ENCODE results near the gene C9orf78.

Gene C9orf78

GRCh38 chr9:129867136-129868022 is 32.3 kb upstream of the C9orf78 start:
- DNase-seq (ENCODE audit: extremely low spot score) = no peak
- ChIA-PET POLR2A (no interaction called here), CTCF (no interaction called here)
- TF ChIP-seq L3MBTL2 (conservative IDR thresholded peaks at IDR 0.05) (no peak), ELF4 (IDR thresholded peaks at IDR 0.05) (no peak), FOXK2 (IDR thresholded peaks at IDR 0.05) (no peak), ARNT (IDR thresholded peaks at IDR 0.05) (no peak), SP1 (IDR thresholded peaks at IDR 0.05) (no peak), BHLHE40 (IDR thresholded peaks at IDR 0.05; ENCODE audit: borderline replicate concordance) (no peak), LEF1 (IDR thresholded peaks at IDR 0.05; ENCODE audit: borderline replicate concordance) (no peak), HDGF (IDR thresholded peaks at IDR 0.05; ENCODE audit: borderline replicate concordance) (no peak), TARDBP (IDR thresholded peaks at IDR 0.05) (no peak)

- no peak for TF ChIP-seq ARNT (IDR thresholded peaks at IDR 0.05)
- TF ChIP-seq ZNF384 (IDR thresholded peaks at IDR 0.05) = no peak
- TF ChIP-seq FOXA1 (IDR thresholded peaks at IDR 0.05) = no peak
- TF ChIP-seq ELF4 (IDR thresholded peaks at IDR 0.05) = no peak
- no peak for TF ChIP-seq PKNOX1 (IDR thresholded peaks at IDR 0.05)
- TF ChIP-seq L3MBTL2 (conservative IDR thresholded peaks at IDR 0.05) = no peak
- no peak for TF ChIP-seq HDGF (IDR thresholded peaks at IDR 0.05; ENCODE audit: borderline replicate concordance)
- TF ChIP-seq CTBP1 (IDR thresholded peaks at IDR 0.05; ENCODE audit: borderline replicate concordance) = no peak
- TF ChIP-seq TARDBP (IDR thresholded peaks at IDR 0.05) = no peak
- TF ChIP-seq BHLHE40 (IDR thresholded peaks at IDR 0.05; ENCODE audit: borderline replicate concordance) = no peak
- TF ChIP-seq FOXK2 (IDR thresholded peaks at IDR 0.05) = no peak
- TF ChIP-seq NFRKB (IDR thresholded peaks at IDR 0.05) = no peak
- TF ChIP-seq LEF1 (IDR thresholded peaks at IDR 0.05; ENCODE audit: borderline replicate concordance) = no peak
- no peak for TF ChIP-seq FOXM1 (IDR thresholded peaks at IDR 0.05; ENCODE audit: borderline replicate concordance)
- TF ChIP-seq SUZ12 (IDR thresholded peaks at IDR 0.05) = no peak
- no peak for TF ChIP-seq SP1 (IDR thresholded peaks at IDR 0.05)
- CTCF ChIA-PET = no interaction called here
- POLR2A ChIA-PET = no interaction called here
- DNase-seq (ENCODE audit: extremely low spot score) = no peak
Observed at GRCh38 chr9:129866394-129867135, 31.5 kb upstream of the C9orf78 start.

- ChIA-PET CTCF (no interaction called here), POLR2A (no interaction called here)
- DNase-seq (ENCODE audit: extremely low spot score) = no peak
- TF ChIP-seq SP1 (IDR thresholded peaks at IDR 0.05) (no peak), FOXM1 (IDR thresholded peaks at IDR 0.05; ENCODE audit: borderline replicate concordance) (no peak), SUZ12 (IDR thresholded peaks at IDR 0.05) (no peak), TARDBP (IDR thresholded peaks at IDR 0.05) (no peak), CTBP1 (IDR thresholded peaks at IDR 0.05; ENCODE audit: borderline replicate concordance) (no peak), ZNF384 (IDR thresholded peaks at IDR 0.05) (no peak), LEF1 (IDR thresholded peaks at IDR 0.05; ENCODE audit: borderline replicate concordance) (no peak), ARNT (IDR thresholded peaks at IDR 0.05) (no peak), ELF4 (IDR thresholded peaks at IDR 0.05) (no peak), L3MBTL2 (conservative IDR thresholded peaks at IDR 0.05) (no peak), NFRKB (IDR thresholded peaks at IDR 0.05) (no peak)
Observed at GRCh38 chr9:129865668-129866320, 30.7 kb upstream of the C9orf78 start.

GRCh38 chr9:129864991-129865647 is 30.0 kb upstream of the C9orf78 start:
- TF ChIP-seq FOXA1 (IDR thresholded peaks at IDR 0.05) (no peak), SUZ12 (IDR thresholded peaks at IDR 0.05) (no peak), CTBP1 (IDR thresholded peaks at IDR 0.05; ENCODE audit: borderline replicate concordance) (no peak), ZNF384 (IDR thresholded peaks at IDR 0.05) (no peak), PKNOX1 (IDR thresholded peaks at IDR 0.05) (no peak), LEF1 (IDR thresholded peaks at IDR 0.05; ENCODE audit: borderline replicate concordance) (no peak), TARDBP (IDR thresholded peaks at IDR 0.05) (no peak), HDGF (IDR thresholded peaks at IDR 0.05; ENCODE audit: borderline replicate concordance) (no peak), SP1 (IDR thresholded peaks at IDR 0.05) (no peak), NFRKB (IDR thresholded peaks at IDR 0.05) (no peak)
- no peak for DNase-seq (ENCODE audit: extremely low spot score)
- ChIA-PET CTCF (no interaction called here), POLR2A (no interaction called here)

- POLR2A ChIA-PET = no interaction called here
- TF ChIP-seq HDGF (IDR thresholded peaks at IDR 0.05; ENCODE audit: borderline replicate concordance) (no peak), FOXK2 (IDR thresholded peaks at IDR 0.05) (no peak), FOXM1 (IDR thresholded peaks at IDR 0.05; ENCODE audit: borderline replicate concordance) (no peak), CTBP1 (IDR thresholded peaks at IDR 0.05; ENCODE audit: borderline replicate concordance) (no peak), L3MBTL2 (conservative IDR thresholded peaks at IDR 0.05) (no peak), LEF1 (IDR thresholded peaks at IDR 0.05; ENCODE audit: borderline replicate concordance) (no peak), SP1 (IDR thresholded peaks at IDR 0.05) (no peak), NFRKB (IDR thresholded peaks at IDR 0.05) (no peak), SUZ12 (IDR thresholded peaks at IDR 0.05) (no peak), TARDBP (IDR thresholded peaks at IDR 0.05) (no peak), BHLHE40 (IDR thresholded peaks at IDR 0.05; ENCODE audit: borderline replicate concordance) (no peak), ARNT (IDR thresholded peaks at IDR 0.05) (no peak), FOXA1 (IDR thresholded peaks at IDR 0.05) (no peak), PKNOX1 (IDR thresholded peaks at IDR 0.05) (no peak), ZNF384 (IDR thresholded peaks at IDR 0.05) (no peak), ELF4 (IDR thresholded peaks at IDR 0.05) (no peak)
- CTCF ChIA-PET = interaction anchor here (0.7 kb wide), 1 partner anchor 12 kb away, joined by 4 read pairs; no protein-coding TSS in a partner anchor
- no peak for DNase-seq (ENCODE audit: extremely low spot score)
Observed at GRCh38 chr9:129863059-129863690, 28.1 kb upstream of the C9orf78 start.
